ENCODE data around the gene ZNF264.
"Not testable (repeated sequence)": the region's sequence is repeated elsewhere in the genome, so short reads cannot be mapped to it uniquely, and the experiment has no call there.

Gene ZNF264

DNA sequence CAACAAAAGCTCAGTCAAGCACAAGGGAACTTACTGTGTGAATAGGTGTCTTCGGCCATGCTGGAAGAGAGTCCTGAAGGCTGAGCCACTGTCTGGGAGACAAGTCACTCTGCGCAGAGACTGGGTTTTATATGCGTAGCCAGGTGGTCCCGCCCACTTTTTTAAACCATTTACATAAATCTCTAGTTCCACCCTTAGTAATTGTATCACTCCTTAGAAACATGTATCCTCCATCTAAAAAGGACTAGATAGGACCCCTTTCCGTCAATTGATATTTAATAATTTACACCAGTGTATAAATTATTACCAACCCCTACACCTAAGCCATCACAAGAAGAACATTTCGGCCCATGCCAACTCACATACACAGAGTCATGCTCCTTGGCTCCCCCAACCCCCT lies 23.9 kb upstream of the ZNF264 start, which contains the start of gene DUXA:
Gene DUXA, minus strand, starts transcription at position 101 of the 400 bp plus-strand sequence. Its CDS starts 42 bp downstream, at position 59.
- H3K27me3 ChIP-seq (replicated peaks; ENCODE audit: control insufficient read depth, insufficient read depth, low read length): no peaks in the 10 kb centered on the region
- no peak for DNase-seq (ENCODE audit: extremely low read depth, insufficient read length)
- H3K4me3 ChIP-seq (replicated peaks; ENCODE audit: low read depth, low read length): no peak within 1 kb of the TSS
- TF ChIP-seq, protein P1, sequence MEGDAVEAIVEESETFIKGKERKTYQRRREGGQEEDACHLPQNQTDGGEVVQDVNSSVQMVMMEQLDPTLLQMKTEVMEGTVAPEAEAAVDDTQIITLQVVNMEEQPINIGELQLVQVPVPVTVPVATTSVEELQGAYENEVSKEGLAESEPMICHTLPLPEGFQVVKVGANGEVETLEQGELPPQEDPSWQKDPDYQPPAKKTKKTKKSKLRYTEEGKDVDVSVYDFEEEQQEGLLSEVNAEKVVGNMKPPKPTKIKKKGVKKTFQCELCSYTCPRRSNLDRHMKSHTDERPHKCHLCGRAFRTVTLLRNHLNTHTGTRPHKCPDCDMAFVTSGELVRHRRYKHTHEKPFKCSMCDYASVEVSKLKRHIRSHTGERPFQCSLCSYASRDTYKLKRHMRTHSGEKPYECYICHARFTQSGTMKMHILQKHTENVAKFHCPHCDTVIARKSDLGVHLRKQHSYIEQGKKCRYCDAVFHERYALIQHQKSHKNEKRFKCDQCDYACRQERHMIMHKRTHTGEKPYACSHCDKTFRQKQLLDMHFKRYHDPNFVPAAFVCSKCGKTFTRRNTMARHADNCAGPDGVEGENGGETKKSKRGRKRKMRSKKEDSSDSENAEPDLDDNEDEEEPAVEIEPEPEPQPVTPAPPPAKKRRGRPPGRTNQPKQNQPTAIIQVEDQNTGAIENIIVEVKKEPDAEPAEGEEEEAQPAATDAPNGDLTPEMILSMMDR (IDR thresholded peaks at IDR 0.05; ENCODE audit: insufficient read depth, low read length, poor library complexity, severe bottlenecking): no peak
- no peaks in the 10 kb centered on the region for H3K36me3 ChIP-seq (ENCODE audit: control insufficient read depth, insufficient read depth, low read length)

DNA sequence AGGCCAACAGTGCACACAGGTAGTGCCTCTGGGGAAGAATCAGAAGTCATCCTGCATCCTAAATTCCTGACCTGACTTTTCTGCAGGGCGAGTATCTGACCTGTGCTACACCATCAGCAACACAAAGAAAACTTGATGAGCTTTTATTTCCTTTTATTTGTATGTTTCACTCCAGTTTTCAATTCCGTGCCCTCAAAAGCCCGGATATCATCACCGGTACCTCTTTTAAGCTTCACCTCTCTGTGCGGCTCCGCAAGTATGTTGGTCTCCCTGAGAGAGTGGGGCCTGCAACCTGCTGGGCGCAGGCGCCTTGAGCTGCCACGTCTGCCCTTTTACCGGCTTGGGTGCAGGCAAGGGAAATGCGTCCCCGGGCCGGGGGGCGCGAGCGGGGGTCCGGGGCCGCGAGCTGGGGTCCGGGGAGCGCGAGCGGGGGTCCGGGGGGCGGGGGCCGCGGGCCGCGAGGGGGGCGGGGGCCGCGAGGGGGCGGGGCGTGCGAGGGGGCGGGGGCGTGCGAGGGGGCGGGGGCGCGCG lies 19.7 kb upstream of the ZNF264 start:
- peak; percentile 11 for DNase-seq (ENCODE audit: extremely low read depth, insufficient read length)
- peak overlapping the region; percentile 37; the same call in 1 of the 2 replicates for H3K4me3 ChIP-seq (replicated peaks; ENCODE audit: low read depth, low read length)
- TF ChIP-seq, protein P1 (IDR thresholded peaks at IDR 0.05; ENCODE audit: insufficient read depth, low read length, poor library complexity, severe bottlenecking): no peak

GRCh38 chr19:57190301-57190700 lies 999 bp upstream of the ZNF264 start:
- no peak for DNase-seq (ENCODE audit: extremely low read depth, insufficient read length)
- TF ChIP-seq, protein P1 (IDR thresholded peaks at IDR 0.05; ENCODE audit: insufficient read depth, low read length, poor library complexity, severe bottlenecking): no peak
- H3K4me3 ChIP-seq (replicated peaks; ENCODE audit: low read depth, low read length): no peak overlapping the region

More for the DNA sequence above, 19.7 kb upstream of the ZNF264 start:
- Histone ChIP-seq H3K36me3 (ENCODE audit: control insufficient read depth, insufficient read depth, low read length) (no peaks in the 10 kb centered on the region), H3K27me3 (replicated peaks; ENCODE audit: control insufficient read depth, insufficient read depth, low read length) (no peaks in the 10 kb centered on the region)

GRCh38 chr19:57192077-57192420 lies 749 bp downstream of the ZNF264 start:
- no peak for DNase-seq (ENCODE audit: extremely low read depth, insufficient read length)
- TF ChIP-seq, protein P1 (IDR thresholded peaks at IDR 0.05; ENCODE audit: insufficient read depth, low read length, poor library complexity, severe bottlenecking): no peak
- Histone ChIP-seq H3K36me3 (ENCODE audit: control insufficient read depth, insufficient read depth, low read length) (peaks cover 15% of the 10 kb centered on the region), H3K4me3 (replicated peaks; ENCODE audit: low read depth, low read length) (peak overlapping the region; percentile 96), H3K27me3 (replicated peaks; ENCODE audit: control insufficient read depth, insufficient read depth, low read length) (no peaks in the 10 kb centered on the region)

More at GRCh38 chr19:57190301-57190700, 999 bp upstream of the ZNF264 start:
- H3K36me3 ChIP-seq (ENCODE audit: control insufficient read depth, insufficient read depth, low read length): peaks cover 4% of the 10 kb centered on the region; the same call in 1 of the 2 replicates
- no peaks in the 10 kb centered on the region for H3K27me3 ChIP-seq (replicated peaks; ENCODE audit: control insufficient read depth, insufficient read depth, low read length)

GRCh38 chr19:57192993-57193392 lies 1.7 kb downstream of the ZNF264 start:
- no peaks in the 10 kb centered on the region for H3K27me3 ChIP-seq (replicated peaks; ENCODE audit: control insufficient read depth, insufficient read depth, low read length)
- peaks cover 16% of the 10 kb centered on the region for H3K36me3 ChIP-seq (ENCODE audit: control insufficient read depth, insufficient read depth, low read length)
- H3K4me3 ChIP-seq (replicated peaks; ENCODE audit: low read depth, low read length): no peak overlapping the region
- DNase-seq (ENCODE audit: extremely low read depth, insufficient read length): no peak
- TF ChIP-seq, protein P1 (IDR thresholded peaks at IDR 0.05; ENCODE audit: insufficient read depth, low read length, poor library complexity, severe bottlenecking): no peak

DNA sequence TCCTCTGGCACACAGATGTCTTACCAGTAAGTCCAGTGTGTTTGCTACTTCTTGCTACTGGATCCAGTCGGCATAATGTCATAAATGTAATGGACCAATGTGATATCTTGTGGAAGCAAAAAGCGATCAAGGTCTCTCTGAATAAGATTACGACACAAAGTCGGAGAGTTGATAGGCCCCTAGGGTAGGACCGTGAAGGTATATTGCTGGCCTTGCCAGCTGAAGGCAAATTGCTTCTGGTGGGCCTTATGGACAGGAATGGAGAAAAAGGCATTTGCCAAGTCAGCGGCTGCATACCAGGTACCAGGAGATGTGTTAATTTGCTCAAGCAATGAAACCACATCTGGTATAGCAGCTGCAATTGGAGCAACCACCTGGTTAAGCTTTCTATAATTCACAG lies 6.6 kb downstream of the ZNF264 start:
- H3K4me3 ChIP-seq (replicated peaks; ENCODE audit: low read depth, low read length); H3K27me3 ChIP-seq (replicated peaks; ENCODE audit: control insufficient read depth, insufficient read depth, low read length); DNase-seq (ENCODE audit: extremely low read depth, insufficient read length): not testable (repeated sequence)
- H3K36me3 ChIP-seq (ENCODE audit: control insufficient read depth, insufficient read depth, low read length): peaks cover 16% of the 10 kb centered on the region

Data from GM06990 (cell line).